Measurements from ENCODE around the gene FADS1. TPM values are rescaled to one million over a fixed set of nuclear protein-coding genes. Genes with fewer than 3 reads are reported as not detected.
A peak's percentile ranks its signal among the peaks of the same experiment; 100 is the strongest.

The FADS1 gene
- total RNA-seq, 2 experiments from 2014 or later, result 33.9 to 34.4 TPM

DNA sequence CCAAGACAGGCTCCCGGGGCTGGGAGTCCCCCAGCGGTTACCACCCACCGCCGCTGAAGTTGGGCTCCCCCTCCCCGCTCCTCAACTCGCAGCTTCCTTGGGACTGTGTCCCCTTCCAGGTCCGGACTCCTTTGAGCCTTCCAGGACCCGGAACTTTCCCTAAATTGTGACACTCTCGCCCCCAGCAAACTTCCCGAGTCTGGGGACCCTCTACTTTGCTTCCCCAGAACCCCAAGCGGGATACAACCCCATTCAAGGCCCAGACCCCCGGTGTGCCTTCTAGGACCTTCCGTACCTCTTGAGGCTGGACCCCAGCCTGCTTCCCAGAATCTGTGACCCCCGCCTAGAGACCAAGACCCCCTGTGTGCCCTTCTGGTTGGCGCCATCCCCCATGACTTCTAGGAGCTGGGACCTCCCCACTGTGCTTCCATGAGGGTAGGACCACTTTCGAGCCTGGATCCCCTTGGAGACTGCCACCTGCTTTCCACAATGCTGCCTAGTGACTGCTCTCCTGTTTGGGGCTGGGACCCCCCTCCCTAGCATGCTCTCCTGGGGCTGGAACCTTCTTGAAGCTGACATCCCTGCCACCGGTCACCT is 63.8 kb downstream of the FADS1 start:
- no peaks in the 10 kb centered on the region for H3K36me3 Mint-ChIP-seq (ENCODE audit: low read depth)
- CTCF ChIA-PET, result interaction anchor here (0.6 to 1.3 kb wide), 7 partner anchors 9 to 87 kb away, joined by 3 to 4 read pairs (median 3); no protein-coding TSS in a partner anchor
- TF ChIP-seq, protein P1, sequence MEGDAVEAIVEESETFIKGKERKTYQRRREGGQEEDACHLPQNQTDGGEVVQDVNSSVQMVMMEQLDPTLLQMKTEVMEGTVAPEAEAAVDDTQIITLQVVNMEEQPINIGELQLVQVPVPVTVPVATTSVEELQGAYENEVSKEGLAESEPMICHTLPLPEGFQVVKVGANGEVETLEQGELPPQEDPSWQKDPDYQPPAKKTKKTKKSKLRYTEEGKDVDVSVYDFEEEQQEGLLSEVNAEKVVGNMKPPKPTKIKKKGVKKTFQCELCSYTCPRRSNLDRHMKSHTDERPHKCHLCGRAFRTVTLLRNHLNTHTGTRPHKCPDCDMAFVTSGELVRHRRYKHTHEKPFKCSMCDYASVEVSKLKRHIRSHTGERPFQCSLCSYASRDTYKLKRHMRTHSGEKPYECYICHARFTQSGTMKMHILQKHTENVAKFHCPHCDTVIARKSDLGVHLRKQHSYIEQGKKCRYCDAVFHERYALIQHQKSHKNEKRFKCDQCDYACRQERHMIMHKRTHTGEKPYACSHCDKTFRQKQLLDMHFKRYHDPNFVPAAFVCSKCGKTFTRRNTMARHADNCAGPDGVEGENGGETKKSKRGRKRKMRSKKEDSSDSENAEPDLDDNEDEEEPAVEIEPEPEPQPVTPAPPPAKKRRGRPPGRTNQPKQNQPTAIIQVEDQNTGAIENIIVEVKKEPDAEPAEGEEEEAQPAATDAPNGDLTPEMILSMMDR (IDR thresholded peaks at IDR 0.05), result no peak
- H3K27ac Mint-ChIP-seq, result no peak overlapping the region
- POLR2A ChIA-PET, result interaction anchor here (0.9 kb wide), 1 partner anchor 22 kb away, joined by 3 read pairs; no protein-coding TSS in a partner anchor
- H3K27me3 Mint-ChIP-seq, result peaks cover 32% of the 10 kb centered on the region
- H3K4me3 Mint-ChIP-seq, result peak overlapping the region; percentile 52
- DNase-seq (no peak), ATAC-seq (no peak)
- no peaks in the 10 kb centered on the region for H3K9me3 Mint-ChIP-seq
- intact Hi-C loops (cut with micrococcal nuclease), result no loop called here
- peaks cover 21% of the 10 kb centered on the region for H3K4me1 Mint-ChIP-seq (ENCODE audit: low read depth)

DNA sequence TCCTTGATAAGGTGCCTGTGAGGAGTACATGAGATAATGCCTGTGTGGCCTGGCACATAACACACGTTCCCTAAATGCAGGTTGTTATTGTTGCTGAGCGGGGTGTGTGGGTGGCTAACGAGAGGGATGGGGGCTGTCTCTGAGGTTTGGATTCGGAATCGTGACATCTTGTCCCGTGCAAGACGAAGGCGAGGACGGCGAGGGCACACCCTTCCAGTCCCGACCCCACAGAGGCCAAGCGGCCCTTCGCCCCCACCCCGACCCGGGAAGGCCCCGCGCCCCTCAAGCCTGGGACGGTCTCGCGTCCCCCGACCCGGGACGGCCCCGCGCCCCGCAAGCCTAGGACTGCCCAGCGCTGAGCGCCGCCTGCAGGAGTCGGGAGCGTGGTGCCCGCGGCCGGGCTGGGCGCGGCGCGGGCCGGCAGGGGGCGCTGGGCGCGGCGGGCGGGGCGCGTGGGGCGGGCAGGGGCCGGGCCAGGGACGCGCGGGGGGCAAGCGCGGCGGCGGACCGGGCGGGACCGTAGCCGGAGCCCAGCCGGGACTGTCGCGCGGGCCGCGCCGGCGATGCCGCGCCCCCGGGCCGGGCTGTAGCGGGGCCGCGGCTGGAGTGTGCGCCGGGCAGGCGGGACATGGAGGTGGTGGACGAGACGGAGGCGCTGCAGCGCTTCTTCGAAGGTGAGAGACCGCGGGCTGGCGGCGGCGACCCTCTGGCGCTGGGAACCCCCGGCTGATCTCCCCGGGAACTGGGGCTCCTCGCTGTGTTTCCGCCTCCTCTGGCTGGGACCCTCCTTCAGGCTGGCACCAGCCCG is 64.5 kb downstream of the FADS1 start, which contains the start of gene MYRF:
Gene MYRF, plus strand, starts transcription at position 520 of the 808 bp plus-strand sequence. Its CDS starts 109 bp downstream, at position 629.
- Mint-ChIP-seq H3K27me3 (peaks cover 32% of the 10 kb centered on the region), H3K9me3 (no peaks in the 10 kb centered on the region), H3K36me3 (ENCODE audit: low read depth) (no peaks in the 10 kb centered on the region), H3K27ac (no peak within 1 kb of the TSS), H3K4me3 (peak within 1 kb of the TSS; percentile 52), H3K4me1 (ENCODE audit: low read depth) (peaks cover 21% of the 10 kb centered on the region)
- DNase-seq (peak; percentile 62), ATAC-seq (peak; percentile 72)
- ChIA-PET POLR2A (interaction anchor here (0.9 kb wide), 1 partner anchor 23 kb away, joined by 3 read pairs; no protein-coding TSS in a partner anchor), CTCF (interaction anchor here (0.9 to 1.9 kb wide), 6 partner anchors 10 to 45 kb away, joined by 3 to 7 read pairs (median 4); no protein-coding TSS in a partner anchor)
- TF ChIP-seq, protein P1 (IDR thresholded peaks at IDR 0.05), result peak; percentile 55
- intact Hi-C loops (cut with micrococcal nuclease), result no loop called here

DNA sequence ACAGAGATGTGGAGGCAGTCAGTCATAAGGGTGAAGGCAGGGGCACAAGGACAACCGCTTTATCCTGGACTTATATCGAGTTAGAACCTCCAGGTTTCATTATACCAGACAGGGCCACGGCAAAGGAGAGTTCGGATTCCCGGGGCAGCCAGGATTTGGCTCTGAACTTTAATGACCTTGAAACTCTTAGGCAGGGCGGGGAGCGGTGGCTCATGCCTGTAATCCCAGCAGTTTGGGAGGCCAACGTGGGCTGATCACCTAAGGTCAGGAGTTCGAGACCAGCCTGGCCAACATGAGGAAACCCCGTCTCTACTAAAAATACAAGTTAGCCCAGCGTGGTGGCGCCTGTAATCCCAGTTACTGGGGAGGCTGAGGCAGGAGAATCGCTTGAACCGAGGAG is 65.4 kb downstream of the FADS1 start:
- DNase-seq (no peak), ATAC-seq (no peak)
- Mint-ChIP-seq H3K9me3 (no peaks in the 10 kb centered on the region), H3K4me3 (no peak overlapping the region), H3K27me3 (peaks cover 32% of the 10 kb centered on the region), H3K4me1 (ENCODE audit: low read depth) (peaks cover 13% of the 10 kb centered on the region), H3K36me3 (ENCODE audit: low read depth) (no peaks in the 10 kb centered on the region), H3K27ac (no peak overlapping the region)
- TF ChIP-seq, protein P1 (IDR thresholded peaks at IDR 0.05), result no peak
- POLR2A ChIA-PET, result no interaction called here
- intact Hi-C loops (cut with micrococcal nuclease), result no loop called here
- CTCF ChIA-PET, result interaction anchor here (0.7 to 1.9 kb wide), 7 partner anchors 18 to 68 kb away, joined by 3 to 7 read pairs (median 4); no protein-coding TSS in a partner anchor

DNA sequence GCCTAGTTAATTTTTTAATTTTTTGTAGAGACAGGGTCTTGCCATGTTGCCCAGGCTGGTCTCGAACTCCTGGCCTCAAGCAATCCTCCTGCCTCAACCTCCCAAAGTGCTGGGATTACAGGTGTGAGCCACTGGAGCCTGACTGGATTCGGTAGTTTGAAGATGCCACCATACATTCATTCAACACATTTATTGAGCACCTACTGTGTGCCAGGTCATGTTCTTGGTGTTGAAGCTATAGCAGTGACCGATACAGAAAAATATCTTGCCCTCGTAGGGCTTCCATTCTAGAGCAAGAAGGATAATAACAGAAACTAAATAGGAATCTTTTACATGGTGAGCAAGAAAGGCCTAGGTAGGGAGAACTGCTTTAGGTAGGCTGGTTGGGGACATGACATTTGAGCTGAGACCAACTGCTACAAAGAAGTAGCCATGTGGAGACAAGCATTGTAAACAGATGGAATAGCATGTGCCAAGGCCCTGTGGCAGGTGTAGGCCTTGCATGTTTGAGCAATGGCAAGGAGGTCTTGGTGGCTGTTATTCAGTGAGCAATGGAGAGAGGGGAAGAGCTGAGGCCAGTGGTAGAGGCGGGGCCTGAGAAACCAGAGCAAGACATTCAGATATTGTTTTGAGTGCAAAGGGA is 66.1 kb downstream of the FADS1 start:
- Mint-ChIP-seq H3K36me3 (ENCODE audit: low read depth) (no peaks in the 10 kb centered on the region), H3K4me1 (ENCODE audit: low read depth) (peaks cover 8% of the 10 kb centered on the region), H3K27ac (no peak overlapping the region), H3K27me3 (peaks cover 32% of the 10 kb centered on the region), H3K9me3 (no peaks in the 10 kb centered on the region), H3K4me3 (no peak overlapping the region)
- TF ChIP-seq, protein P1 (IDR thresholded peaks at IDR 0.05), result no peak
- DNase-seq, result no peak
- intact Hi-C loops (cut with micrococcal nuclease), result no loop called here
- no peak for ATAC-seq
- POLR2A ChIA-PET, result no interaction called here
- CTCF ChIA-PET, result interaction anchor here (0.7 to 1.9 kb wide), 7 partner anchors 17 to 67 kb away, joined by 3 to 7 read pairs (median 4); no protein-coding TSS in a partner anchor

Other genes starting within 250 kb of the FADS1 start
- not detected for gene SYT7, start 235.9 kb downstream of the FADS1 start, total RNA-seq
- gene DAGLA, start 136.6 kb downstream of the FADS1 start, total RNA-seq, result under 1 TPM in 1 of 2 experiments, not detected in 1; 0.05 TPM
- gene MYRF, start 64.4 kb downstream of the FADS1 start, total RNA-seq, result 1 to 10 TPM in 1 of 2 experiments, under 1 TPM in 1; 0.97 to 1.6 TPM
- gene TMEM258, start 24.4 kb downstream of the FADS1 start, total RNA-seq, result 100 to 1,000 TPM; 162 to 170 TPM
- gene FEN1, start 24.1 kb downstream of the FADS1 start, total RNA-seq, result 100 to 1,000 TPM; 109 to 114 TPM
- 100 to 1,000 TPM; 131 to 134 TPM for gene FADS2, start 11.3 kb upstream of the FADS1 start, total RNA-seq
- 10 to 100 TPM; 10.3 to 13.9 TPM for gene FADS3, start 74.5 kb upstream of the FADS1 start, total RNA-seq
- not detected for gene RAB3IL1, start 100.6 kb upstream of the FADS1 start, total RNA-seq
- under 1 TPM; 0.61 to 0.83 TPM for gene BEST1, start 133.3 kb upstream of the FADS1 start, total RNA-seq
- gene FTH1, start 150.6 kb upstream of the FADS1 start, total RNA-seq, result 100 to 1,000 TPM; 700 to 729 TPM

Data from activated CD8-positive, alpha-beta T cell treated with anti-CD3 and anti-CD28 coated beads for 36 hours (primary cell).